ENCODE results near the gene CX3CL1. TPM values are rescaled to one million over a fixed set of nuclear protein-coding genes. Genes with fewer than 3 reads are reported as not detected.

CX3CL1 gene
- total RNA-seq, 4 donors from 2014 or later, result 12.8 to 25.1 (median 13.6) TPM

DNA sequence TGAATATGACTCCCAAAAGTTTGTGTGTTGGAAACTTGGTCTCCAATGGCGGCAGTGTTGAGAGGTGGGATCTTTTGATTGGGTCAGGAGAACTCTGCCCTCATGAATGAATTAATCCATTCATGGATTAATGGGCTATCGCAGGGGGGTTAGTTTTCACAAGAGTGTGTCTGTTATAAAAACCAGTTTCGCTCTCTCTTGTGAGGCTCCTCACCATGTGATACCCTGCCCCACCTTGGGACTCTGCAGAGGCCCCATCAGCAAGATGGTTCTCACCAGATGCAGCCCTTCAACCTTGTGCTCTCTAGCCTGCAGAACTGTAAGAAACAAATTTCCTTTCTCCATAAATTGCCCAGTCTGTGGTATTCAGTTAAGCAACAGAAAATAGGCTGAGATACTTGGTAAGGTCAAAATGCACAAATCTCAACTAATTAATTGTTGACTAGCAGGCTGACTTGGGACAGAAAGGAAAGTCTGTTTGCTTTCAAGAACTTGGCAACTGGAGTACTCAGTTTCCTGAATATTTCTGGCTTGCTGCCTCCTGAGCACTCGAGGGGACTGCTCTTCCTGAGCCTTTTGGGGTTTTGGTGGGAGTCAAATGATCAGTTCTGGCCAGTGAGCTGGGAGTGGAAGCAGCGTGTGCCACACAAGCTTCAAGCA is 18.5 kb downstream of the CX3CL1 start:
- TF ChIP-seq POLR2A (IDR thresholded peaks at IDR 0.05) (no peak), POLR2AphosphoS5 (IDR thresholded peaks at IDR 0.05) (no peak), EP300 (IDR thresholded peaks at IDR 0.05) (no peak)
- TF ChIP-seq, protein P1, sequence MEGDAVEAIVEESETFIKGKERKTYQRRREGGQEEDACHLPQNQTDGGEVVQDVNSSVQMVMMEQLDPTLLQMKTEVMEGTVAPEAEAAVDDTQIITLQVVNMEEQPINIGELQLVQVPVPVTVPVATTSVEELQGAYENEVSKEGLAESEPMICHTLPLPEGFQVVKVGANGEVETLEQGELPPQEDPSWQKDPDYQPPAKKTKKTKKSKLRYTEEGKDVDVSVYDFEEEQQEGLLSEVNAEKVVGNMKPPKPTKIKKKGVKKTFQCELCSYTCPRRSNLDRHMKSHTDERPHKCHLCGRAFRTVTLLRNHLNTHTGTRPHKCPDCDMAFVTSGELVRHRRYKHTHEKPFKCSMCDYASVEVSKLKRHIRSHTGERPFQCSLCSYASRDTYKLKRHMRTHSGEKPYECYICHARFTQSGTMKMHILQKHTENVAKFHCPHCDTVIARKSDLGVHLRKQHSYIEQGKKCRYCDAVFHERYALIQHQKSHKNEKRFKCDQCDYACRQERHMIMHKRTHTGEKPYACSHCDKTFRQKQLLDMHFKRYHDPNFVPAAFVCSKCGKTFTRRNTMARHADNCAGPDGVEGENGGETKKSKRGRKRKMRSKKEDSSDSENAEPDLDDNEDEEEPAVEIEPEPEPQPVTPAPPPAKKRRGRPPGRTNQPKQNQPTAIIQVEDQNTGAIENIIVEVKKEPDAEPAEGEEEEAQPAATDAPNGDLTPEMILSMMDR (IDR thresholded peaks at IDR 0.05), result no peak
- WGBS, result 60% methylated on average over 5 of the region's 5 CpGs
- Histone ChIP-seq H3K27me3 (no peaks in the 10 kb centered on the region), H3K36me3 (no peaks in the 10 kb centered on the region), H3K27ac (no peak overlapping the region), H3K4me1 (peaks cover 43% of the 10 kb centered on the region), H3K9me3 (no peaks in the 10 kb centered on the region), H3K4me3 (no peak overlapping the region)
- DNase-seq (ENCODE audit: low spot score in 2 of 2), result no peak

DNA sequence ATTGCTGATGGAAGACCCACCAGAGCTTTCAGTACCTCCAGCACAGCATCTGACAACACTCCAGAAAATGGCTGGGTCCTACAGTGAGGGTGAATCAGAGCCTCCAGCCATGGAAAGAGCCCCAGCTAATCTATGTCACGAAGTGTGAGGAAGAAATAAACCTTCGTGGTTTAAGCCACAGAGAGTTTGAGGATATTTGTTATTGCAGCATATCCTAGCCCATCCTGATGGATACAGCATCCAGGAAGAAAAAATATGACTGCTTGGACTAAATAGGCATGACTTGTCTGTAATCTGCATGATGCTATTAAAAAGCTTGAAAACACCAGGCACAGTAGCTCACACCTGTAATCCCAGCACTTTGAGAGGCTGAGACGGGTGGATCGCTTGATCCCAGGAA is 19.0 kb downstream of the CX3CL1 start:
- Histone ChIP-seq H3K4me3 (no peak overlapping the region), H3K27me3 (no peaks in the 10 kb centered on the region), H3K27ac (no peak overlapping the region), H3K4me1 (peaks cover 43% of the 10 kb centered on the region), H3K9me3 (no peaks in the 10 kb centered on the region), H3K36me3 (no peaks in the 10 kb centered on the region)
- DNase-seq (ENCODE audit: low spot score in 2 of 2), result no peak
- TF ChIP-seq POLR2AphosphoS5 (IDR thresholded peaks at IDR 0.05) (no peak), EP300 (IDR thresholded peaks at IDR 0.05) (no peak), POLR2A (IDR thresholded peaks at IDR 0.05) (no peak)
- TF ChIP-seq, protein P1 (IDR thresholded peaks at IDR 0.05), result no peak
- WGBS, result 78% methylated on average over 4 of the region's 4 CpGs

DNA sequence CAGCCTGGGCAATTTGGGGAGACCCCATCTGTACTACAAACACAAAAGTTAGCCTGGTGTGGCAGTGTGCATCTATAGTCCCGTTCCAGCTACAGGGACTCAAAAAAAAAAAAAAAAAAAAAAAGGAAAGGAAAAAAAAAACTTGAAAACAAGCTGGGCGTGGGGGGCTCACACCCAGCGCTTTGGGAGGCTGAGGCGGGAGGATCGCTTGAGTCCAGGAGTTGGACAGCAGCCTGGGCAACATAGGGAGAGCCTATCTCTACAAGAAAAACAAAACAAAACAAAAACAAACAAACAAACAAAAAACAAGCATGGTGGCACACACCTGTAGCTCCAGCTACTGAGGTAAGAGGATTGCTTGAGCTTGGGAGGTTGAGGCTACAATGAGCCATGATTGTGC is 19.4 kb downstream of the CX3CL1 start:
- Histone ChIP-seq H3K9me3 (no peaks in the 10 kb centered on the region), H3K36me3 (no peaks in the 10 kb centered on the region), H3K27me3 (no peaks in the 10 kb centered on the region), H3K4me3 (no peak overlapping the region), H3K4me1 (peaks cover 39% of the 10 kb centered on the region), H3K27ac (no peak overlapping the region)
- WGBS, result 66% methylated on average over 5 of the region's 5 CpGs
- no peak for DNase-seq (ENCODE audit: low spot score in 2 of 2)
- TF ChIP-seq EP300 (IDR thresholded peaks at IDR 0.05), result no peak
- TF ChIP-seq, protein P1 (IDR thresholded peaks at IDR 0.05), result no peak

DNA sequence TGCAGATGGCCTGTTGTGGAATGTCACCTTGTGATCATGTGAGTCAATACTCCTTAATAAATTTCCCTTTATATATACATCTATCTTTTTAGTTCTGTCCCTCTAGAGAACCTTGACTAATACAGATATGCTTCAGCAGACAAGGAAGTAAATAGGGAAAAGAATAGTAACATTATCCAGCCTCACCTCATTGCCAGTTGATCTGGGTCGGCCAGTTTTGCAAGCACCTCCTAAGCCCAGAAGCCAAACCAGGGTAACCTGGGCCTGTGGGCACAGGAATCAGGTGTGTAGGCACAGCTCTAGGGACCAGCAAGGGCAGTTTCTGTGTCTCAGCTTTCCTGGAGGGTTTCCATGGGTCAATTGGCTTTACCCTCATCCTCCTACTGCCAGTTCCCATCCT is 20.4 kb downstream of the CX3CL1 start:
- DNase-seq (ENCODE audit: low spot score in 2 of 2), result no peak
- H3K4me3 ChIP-seq, result no peak overlapping the region
- WGBS, result 63% methylated on average over 1 of the region's 1 CpG
- H3K27ac ChIP-seq, result peak overlapping the region; percentile 17
- TF ChIP-seq EP300 (IDR thresholded peaks at IDR 0.05) (no peak), POLR2AphosphoS5 (IDR thresholded peaks at IDR 0.05) (no peak), POLR2A (IDR thresholded peaks at IDR 0.05) (no peak)
- TF ChIP-seq, protein P1 (IDR thresholded peaks at IDR 0.05), result no peak
- H3K4me1 ChIP-seq, result peaks cover 31% of the 10 kb centered on the region
- no peaks in the 10 kb centered on the region for H3K36me3 ChIP-seq
- no peaks in the 10 kb centered on the region for H3K9me3 ChIP-seq
- no peaks in the 10 kb centered on the region for H3K27me3 ChIP-seq

DNA sequence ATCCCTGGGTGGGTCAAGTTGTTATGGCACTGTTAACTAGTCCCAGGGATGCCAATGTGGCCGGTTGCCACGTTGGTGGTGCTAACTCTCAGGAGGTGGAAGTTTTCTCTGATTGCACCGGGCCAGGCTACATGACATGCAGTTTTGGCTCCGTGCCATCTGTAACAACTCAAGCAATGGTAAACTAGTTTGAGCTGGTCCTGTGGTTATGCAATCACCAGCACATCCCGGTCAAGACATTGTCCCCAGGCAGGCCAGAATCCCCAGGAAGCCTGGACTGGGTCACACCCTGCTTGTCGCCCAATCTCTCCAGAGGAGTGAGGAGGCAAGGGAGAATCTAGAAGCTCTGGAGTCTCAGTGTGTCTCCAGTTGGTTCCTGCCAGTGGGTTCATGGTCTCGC is 22.2 kb downstream of the CX3CL1 start:
- Histone ChIP-seq H3K4me3 (no peak overlapping the region), H3K27ac (peak overlapping the region; percentile 20), H3K36me3 (no peaks in the 10 kb centered on the region), H3K4me1 (peaks cover 22% of the 10 kb centered on the region), H3K27me3 (no peaks in the 10 kb centered on the region), H3K9me3 (no peaks in the 10 kb centered on the region)
- no peak for DNase-seq (ENCODE audit: low spot score in 2 of 2)
- TF ChIP-seq POLR2AphosphoS5 (IDR thresholded peaks at IDR 0.05) (no peak), EP300 (IDR thresholded peaks at IDR 0.05) (no peak), POLR2A (IDR thresholded peaks at IDR 0.05) (no peak)
- TF ChIP-seq, protein P1 (IDR thresholded peaks at IDR 0.05), result no peak
- 51% methylated on average over 3 of the region's 7 CpGs for WGBS

Measured in suprapubic skin (tissue), 4 donors.